Stimulated activated CD4-positive, alpha-beta T cell treated with anti-CD3 and anti-CD28 coated beads, Interleukin-2, amount 100 ng/mL, for 48 hours (primary cell): Measurements from ENCODE around the gene TOX2.

Experiments
- DNase-seq, 2 donors: peaks; one replicate each; pipeline ENCODE4 v3.0.0-alpha.2; 2020

TOX2 gene

DNA sequence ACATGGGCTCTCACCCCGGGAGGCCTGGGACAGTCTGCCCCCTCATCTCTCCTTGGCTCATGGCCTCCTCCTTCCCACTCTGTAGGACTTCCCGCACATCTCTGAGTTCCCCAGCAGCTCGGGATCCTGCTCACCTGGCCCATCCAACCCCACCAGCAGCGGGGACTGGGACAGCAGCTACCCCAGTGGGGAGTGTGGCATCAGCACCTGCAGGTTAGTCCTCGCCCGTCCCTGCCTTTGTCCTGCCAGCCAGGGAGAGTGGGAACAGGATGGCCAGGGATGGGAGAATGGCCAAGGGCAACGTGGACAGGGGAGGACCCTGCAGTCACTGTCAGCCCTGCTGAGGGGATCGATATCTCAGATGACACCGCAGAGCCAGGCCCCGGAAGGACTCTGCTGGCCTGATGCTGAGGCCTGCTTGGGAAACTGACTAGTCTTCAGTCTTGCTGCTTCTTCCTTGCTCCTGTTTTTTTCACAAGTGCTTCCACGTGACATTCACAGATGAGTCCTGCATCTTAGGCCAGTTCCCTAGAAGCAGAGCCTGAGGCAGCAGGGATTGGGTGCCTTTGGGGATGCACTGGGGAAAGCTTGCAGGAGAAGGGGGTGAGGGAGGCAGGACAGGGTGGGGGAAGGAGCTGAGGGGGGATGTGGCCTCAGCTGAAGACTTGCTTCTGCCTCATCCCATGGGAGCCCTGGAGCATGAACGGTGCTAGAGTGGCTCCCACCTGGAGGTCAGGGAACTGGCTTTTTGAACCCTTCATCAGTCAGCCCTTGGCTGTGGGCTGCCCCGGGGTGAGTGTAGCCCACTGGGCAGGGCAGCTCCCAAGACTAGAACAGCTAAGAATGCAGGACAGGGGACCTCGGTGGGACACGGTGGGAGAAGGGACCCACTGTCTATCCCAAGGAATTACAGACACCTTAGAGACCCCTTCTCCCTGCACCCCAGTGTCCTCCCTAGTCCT lies 152.3 kb downstream of the TOX2 start:
- DNase-seq, result no peak

GRCh38 chr20:44067650-44068081 lies 153.0 kb downstream of the TOX2 start:
- no peak for DNase-seq

DNA sequence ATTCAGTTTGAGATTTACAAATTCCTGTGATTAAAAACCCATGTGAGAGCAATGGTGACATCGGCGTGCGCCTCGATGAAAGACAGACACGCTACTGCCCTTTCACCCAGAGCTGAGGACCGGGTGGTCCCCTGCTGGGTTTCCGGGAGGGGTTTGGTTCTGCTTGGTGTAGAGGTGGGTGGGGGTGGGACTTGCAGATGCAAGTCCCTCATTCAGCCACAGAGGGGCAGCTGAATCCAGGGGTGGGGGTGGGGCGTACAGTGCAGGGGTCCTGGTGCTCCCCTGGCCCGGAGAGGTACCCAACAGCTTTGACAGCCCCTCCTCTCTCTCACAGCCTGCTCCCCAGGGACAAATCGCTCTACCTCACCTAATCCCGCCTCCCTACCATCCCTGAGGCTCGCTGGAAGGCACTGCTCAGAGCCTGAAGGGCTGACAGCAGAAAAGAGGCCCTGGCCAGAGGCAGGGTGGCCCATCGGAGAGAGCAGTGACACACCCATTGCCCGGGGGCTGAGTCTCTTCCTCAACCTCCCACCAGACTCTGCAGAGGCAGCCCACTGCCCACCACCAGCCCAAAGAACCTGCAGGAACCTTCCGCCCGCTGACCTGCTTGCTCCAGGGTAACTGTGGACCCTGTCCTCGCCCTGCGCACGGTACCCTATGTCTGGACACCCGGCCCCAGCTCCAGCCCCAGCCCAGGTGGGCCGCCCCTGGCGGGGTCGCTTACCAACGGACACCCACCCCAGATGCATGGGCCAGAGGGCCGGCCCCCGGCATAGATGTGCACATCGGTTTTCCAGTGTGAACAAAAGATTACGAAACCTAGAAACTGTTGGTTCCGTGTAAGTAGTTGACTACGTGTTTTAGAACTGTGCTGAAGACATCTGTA lies 153.9 kb downstream of the TOX2 start:
- DNase-seq, result no peak

DNA sequence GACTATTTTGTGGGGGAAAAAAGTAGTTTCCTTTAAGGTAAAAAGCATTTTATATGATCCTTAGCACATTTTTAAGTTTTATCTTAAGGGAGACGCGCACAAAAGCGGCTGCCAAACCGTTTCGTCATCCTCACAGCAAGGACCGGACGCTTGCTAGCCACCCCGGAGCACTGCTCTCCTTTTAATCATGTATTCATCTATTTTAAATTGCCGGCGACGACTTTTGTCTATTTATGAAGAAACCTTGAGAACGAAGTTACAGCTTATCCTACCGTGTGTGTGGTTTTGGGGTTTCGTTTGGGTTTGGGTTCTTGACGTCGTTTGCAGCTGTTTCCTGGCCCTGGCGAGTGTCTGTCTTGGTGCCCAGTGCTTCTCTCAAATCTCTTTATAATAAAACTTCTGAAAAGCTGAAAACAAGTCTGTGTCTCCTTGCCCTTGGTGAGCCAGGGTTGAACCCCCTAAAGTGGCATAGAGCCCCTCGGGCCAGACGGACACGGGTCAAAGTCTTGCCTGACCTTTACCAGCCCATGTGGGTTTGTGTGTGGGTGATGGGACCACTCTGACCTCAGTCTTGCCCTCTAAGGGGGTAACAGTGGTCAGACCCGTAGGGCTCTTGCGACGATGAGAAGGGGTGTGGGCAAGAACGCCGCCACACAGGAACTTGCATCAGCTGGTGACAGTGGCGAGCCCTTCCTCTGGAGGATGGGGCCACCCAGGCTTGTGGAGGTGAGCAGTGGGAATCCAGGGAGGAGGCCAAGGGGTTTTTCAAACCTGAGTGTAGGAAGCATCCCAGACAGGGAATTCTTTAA lies 154.8 kb downstream of the TOX2 start:
- DNase-seq, result peak; percentile 37

GRCh38 chr20:44070139-44070900 lies 155.7 kb downstream of the TOX2 start:
- DNase-seq, result no peak

- no peak for DNase-seq
These were observed 156.4 kb downstream of the TOX2 start for GRCh38 chr20:44071057-44071456.

DNA sequence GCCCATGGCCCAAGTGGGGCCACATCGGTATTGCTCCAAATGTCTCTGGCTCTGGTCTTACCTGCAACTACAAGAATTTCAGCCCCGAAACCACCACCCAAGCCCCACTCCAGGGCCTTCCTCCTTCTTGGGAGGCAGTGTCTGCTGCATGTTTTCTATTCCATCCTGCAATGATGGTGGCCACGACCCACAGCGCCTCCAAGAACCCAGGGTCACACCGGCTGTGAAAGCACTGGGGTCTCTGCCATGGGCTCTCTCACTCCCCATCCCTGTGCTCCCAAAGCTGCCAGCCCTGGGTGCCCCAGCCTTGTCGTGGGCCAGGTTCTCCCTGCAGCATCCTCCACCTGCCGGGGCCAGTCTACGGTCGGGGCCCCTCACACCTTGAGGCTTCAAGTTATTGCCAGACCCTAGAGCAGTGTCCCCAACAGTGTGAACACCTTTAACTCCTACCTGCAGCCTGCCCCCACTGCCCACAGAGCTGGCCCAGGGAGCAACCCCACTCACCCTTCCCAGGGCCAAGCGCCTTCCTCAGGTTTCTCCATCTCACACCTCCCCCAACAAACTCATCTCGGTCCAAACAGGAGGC lies 157.0 kb downstream of the TOX2 start:
- DNase-seq, result no peak

DNA sequence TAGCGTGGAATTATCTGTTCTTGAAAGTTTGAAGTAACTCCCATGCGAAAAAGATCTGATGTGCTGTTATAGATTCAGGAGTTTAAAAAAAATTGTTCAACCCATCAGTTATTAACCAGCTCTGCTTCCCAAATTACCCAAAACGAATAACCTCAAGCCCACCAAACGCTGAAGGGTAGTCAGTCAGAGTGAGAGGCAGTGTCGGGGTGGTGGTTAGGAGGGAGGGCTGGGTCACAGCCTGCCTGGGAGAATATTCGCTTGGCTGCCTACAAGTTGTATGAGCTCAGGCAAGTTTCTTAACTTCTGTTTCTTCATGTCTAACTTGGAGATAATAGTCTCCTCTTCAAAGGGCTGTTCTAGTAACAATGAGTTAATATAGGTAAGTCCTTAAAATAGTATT lies 157.7 kb downstream of the TOX2 start:
- no peak for DNase-seq

GRCh38 chr20:44073011-44073674 lies 158.5 kb downstream of the TOX2 start:
- no peak for DNase-seq

DNA sequence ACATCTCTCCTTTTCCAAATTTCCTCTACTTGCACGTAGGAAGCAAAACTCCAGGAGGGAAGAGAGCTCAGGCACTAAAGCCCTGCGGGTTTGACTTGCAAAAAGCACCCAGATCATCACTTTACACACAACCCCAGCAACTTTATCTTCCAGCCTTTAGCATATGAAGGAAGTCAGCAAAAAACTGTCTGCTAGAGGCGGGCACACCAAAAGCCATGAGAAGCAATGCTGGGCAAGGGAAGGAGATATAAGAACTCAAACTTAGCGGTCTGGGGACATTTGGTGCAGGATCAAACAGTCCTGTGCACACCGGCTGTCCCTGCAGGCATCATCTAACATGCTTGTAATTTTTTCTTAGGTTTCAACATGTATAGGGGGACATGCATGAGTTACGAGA lies 159.0 kb downstream of the TOX2 start:
- no peak for DNase-seq

DNA sequence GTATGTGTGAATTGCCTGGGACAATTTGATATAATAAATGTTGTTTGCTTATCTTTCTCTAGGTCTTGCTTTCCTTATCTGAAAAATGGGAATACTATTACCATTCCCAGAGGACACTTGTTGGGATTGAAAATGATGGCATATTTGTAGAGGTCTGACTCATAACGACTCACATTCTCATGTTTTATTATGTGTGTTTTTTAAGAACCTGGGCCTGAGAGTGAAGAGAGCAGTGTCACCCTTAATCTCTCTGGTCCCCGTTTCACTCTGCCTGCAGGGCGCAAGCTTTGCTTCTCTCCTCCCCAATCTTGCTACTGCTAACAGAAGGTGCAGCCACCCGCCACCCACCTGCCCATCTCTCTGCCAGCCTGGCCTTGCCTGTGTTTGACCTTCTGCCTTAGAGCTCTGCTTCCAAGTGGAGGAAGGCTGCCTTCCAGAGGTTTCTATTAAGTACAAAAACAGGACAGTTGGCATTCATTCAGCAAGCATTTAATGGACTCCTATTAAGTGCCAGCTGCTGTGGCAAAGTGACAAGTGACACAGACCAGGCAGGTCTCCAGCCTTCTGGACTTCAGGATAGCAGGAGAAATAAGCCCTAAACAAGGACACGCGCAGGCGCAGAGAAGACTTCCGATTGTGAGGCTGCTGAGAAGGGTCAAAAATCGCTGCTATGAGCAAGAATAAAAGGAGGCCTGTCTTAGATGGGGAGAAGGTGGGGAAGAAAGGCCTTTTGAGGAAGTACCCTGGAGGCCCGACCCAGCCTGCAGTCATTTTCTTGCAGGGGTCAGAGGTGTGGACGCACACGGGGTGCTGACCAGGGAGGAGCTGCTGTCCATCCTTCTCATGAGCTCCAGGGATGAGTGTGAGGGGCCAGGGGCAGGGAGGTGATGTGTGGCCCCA lies 159.8 kb downstream of the TOX2 start:
- no peak for DNase-seq

DNA sequence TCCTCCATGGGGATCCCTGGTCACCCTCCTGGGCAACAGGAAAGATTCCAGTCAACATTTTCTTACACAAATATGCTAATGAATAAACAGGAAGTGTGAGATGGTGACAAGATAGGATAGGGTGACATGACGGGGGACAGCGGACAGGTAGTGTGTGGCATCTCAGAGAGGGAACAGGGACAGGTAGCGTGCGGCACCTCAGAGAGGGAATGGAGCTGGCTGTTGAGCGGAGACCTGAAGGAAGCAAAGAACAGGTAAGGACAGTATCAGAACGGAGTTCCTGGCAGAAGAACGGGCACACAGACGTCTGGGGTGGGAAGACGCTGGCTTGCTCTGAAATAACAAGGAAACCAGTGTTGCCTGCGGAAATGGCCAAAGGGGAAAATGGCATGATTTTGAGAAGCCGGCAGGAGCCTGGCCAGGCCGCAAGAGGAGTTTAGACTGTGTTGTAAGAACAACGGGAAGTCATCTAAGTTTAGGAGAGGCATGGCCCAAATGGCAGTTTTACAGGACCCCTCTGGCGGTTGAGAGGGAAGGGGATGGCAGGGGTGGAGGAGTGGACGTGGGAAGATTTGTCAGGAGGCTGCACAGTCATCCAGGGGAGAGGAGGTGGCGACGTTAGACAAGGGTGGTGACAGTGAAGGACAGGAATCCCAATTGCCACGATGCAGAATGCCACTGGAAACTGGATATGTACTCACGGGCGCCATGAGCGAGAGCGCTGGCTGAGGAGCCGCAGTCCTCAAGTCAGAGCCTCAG lies 160.7 kb downstream of the TOX2 start:
- no peak for DNase-seq

DNA sequence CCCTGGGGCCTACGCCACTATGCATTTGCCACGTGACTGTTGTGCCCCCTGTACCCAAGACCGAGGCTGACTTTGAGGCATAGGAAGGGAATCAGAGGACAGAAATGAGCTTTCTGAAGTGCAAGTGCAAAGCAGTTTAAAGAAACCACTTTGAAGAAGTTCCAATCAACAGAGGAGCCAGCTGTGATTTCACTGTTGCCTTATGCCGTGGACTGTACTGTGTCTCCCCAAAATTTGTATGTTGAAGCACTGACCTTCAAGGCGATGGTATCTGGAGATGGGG lies 161.2 kb downstream of the TOX2 start:
- DNase-seq, result no peak

DNA sequence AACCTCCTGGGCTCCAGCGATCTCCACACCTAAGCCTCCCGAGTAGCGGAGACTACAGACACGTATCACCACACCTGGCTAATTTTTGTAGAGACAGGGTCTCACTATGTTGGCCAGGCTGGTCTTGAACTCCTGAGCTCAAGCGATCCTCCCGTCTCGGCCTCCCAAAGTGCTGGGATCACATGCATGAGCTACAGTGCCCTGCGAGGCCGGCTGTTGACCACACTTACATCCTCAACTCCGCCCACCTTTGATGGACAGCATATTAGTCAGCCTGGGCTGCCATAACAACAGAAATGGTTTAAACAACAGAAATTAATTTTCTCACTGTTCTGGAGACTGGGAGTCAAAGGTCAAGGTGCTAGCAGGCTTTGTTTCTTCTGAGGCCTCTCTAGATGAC lies 164.6 kb downstream of the TOX2 start:
- no peak for DNase-seq

DNA sequence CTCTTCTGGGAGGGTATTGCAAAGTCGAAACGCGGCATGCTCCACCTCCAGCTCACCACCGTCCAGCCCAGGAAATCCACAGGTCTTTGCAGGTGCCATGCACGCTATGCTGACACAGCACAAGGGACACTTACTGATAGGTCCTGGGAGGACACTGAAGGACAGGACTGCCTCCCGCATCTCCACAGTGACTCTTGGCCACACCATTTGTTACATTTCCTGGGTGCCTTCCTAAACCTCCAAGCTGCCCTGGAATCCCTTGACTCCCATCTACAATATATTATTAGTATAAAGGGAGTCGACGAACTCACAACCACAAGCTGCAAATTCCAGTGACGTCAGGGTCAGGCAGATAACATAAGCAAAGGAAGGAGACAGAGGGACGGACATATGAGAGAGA lies 165.4 kb downstream of the TOX2 start:
- DNase-seq, result no peak

DNA sequence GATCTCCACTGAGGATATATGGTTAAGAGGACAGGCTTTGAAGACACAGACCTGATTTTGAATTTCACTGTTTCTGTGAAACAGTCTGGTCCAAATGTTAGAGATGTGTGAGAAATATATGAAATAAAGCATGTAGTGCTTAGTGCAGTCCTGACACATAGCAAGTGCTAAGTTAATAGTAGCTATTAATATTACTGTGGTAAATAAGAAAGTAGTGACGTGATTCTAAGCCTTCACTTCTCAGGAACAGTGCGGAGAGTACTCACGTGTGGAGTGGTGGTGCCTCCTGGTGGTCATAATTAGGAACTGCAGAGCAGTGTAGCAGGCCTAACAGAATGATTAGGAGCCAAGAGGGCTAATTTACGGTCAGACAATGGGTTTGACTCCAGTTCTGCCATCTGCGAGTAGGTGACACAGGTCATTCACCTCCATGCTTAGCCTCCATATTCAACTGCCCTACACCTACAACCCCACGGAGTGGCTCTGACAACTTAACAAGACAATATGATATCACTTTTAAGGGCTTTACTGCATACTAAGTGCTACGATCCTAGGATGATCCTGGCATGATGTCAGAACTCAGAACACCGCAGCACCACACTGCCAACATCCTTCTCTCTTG lies 166.1 kb downstream of the TOX2 start:
- DNase-seq, result peak; percentile 67 to 70

DNA sequence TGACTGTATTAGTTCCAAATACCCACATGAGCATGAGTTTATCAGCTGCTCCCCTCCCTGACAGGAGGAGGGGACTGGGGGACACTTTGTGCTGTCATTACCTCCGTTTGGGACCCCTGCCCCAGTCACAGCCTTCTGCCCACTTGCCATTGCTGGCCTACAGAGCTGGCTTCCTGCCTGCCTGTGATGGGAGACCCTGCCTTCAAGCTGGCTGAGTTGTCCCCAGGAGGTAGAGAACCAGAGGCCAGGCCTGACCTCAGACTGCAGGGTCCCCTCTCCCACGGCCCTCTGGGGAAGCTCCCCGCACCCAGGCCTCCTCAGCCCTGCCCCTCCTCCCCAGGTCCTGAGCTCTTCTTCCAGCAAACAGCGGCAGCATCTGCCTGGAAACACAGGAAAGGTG lies 166.8 kb downstream of the TOX2 start:
- DNase-seq, result no peak

DNA sequence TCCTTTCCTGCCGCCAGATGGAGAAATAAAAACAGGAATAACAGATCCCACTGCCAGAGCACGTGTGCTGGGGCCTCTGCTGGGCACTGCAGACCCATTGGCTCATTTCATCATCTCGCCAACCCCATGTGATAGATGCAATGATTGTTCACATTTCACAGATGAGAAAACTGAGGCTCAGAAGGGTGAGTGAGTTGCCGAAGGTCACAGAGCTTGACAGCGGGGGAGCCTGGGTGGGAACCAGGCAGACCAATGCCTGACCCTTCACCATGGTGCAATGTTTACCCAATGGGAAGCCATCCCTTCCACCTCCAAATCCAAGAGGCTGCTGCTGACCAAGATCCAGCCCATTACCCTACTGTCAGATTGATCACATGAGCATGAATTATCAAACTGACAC lies 167.2 kb downstream of the TOX2 start:
- no peak for DNase-seq
